HUES64 (cell line): ENCODE results near the gene ARF1. TPM values are rescaled to one million over a fixed set of nuclear protein-coding genes. Genes with fewer than 3 reads are reported as not detected.
A peak's percentile ranks its signal among the peaks of the same experiment; 100 is the strongest.

Experiments
- H3K27ac ChIP-seq: 2 replicates; pipeline ENCODE4 v1.7.0; 2013; ENCODE audit warnings: low read depth, low read length, inconsistent platforms
- H3K27me3 ChIP-seq: 2 replicates; pipeline ENCODE4 v1.6.1; 2013; ENCODE audit warnings: mild to moderate bottlenecking, low read length; ENCODE audit not compliant: insufficient read depth
- H3K36me3 ChIP-seq: 2 replicates; pipeline ENCODE4 v1.6.1; 2013; ENCODE audit warnings: mild to moderate bottlenecking, low read length; ENCODE audit not compliant: insufficient read depth
- H3K4me1 ChIP-seq: 2 replicates; pipeline ENCODE4 v1.6.1; 2013; ENCODE audit warnings: mild to moderate bottlenecking, low read length, moderate library complexity; ENCODE audit not compliant: insufficient read depth
- H3K4me3 ChIP-seq: 2 replicates; pipeline ENCODE4 v1.5.1; 2013; ENCODE audit warnings: mild to moderate bottlenecking, low read length, moderate library complexity
- H3K9ac ChIP-seq: 2 replicates; pipeline ENCODE4 v1.6.1; 2013; ENCODE audit warnings: mild to moderate bottlenecking, low read depth, low read length
- H3K9me3 ChIP-seq: 2 replicates; pipeline ENCODE4 v1.6.1; 2013; ENCODE audit warnings: low read depth, low read length; ENCODE audit not compliant: insufficient read depth
- WGBS: fragments of 150-250, 120-280 bp; methylation state at CpG from one replicate; pipeline ENCODE4 v1.1.7; 2013; ENCODE audit warnings: missing lambda C conversion rate; 5-methylcytosine and 5-hydroxymethylcytosine counted together
- polyA plus RNA-seq, 2 experiments: library from polyadenylated mRNA; stranded (reverse); fragments of 50-300 nt; gene quantifications; one replicate each; pipeline ENCODE4 v1.2.3, GENCODE V29; 2013

The ARF1 gene
- 237 TPM for polyA plus RNA-seq (2013, experiment 1 of 2)
- polyA plus RNA-seq (2013, experiment 2 of 2), result 240 TPM

GRCh38 chr1:228082214-228082917 is at the start of gene ARF1:
Gene ARF1 (plus strand): TSS chr1:228082708. CDS start chr1:228097115, 14,407 bp downstream.
- Histone ChIP-seq H3K27me3 (peaks cover 17% of the 10 kb centered on the region), H3K9me3 (no peaks in the 10 kb centered on the region), H3K36me3 (no peaks in the 10 kb centered on the region; the same call in none of the 2 replicates), H3K4me1 (peaks cover 21% of the 10 kb centered on the region), H3K4me3 (peak within 1 kb of the TSS; percentile 97), H3K9ac (peak within 1 kb of the TSS; percentile 98), H3K27ac (peak within 1 kb of the TSS; percentile 90)
- under 1% methylated on average over 87 of the region's 87 CpGs for WGBS

DNA sequence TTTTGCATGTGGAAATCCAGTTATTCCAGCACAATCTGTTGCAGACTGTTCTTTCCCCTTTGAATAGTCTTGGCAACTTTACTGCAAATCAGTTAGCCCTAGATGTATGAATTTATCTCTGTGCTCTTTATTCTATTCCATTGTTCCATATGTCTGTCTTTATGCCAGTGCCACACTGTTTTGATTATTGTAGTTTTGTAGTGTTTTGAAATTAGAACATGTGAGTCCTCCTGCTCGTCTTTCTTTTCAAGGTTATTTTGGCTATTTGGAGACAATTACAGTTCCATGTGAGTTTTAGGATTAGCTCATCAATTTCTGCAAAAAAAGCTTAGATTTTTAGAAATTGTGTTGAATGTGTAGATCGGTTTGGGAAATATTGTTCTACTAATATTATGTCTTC is 49.1 kb upstream of the ARF1 start:
- Histone ChIP-seq H3K9ac (no peak overlapping the region), H3K4me3 (no peak overlapping the region), H3K36me3 (no peaks in the 10 kb centered on the region), H3K27me3 (peaks cover 36% of the 10 kb centered on the region), H3K4me1 (peaks cover 15% of the 10 kb centered on the region; the same call in 1 of the 2 replicates), H3K9me3 (no peaks in the 10 kb centered on the region; the same call in 1 of the 2 replicates), H3K27ac (no peak overlapping the region)
- WGBS, result 72% methylated on average over 2 of the region's 2 CpGs

- no peaks in the 10 kb centered on the region; the same call in 1 of the 2 replicates for H3K9me3 ChIP-seq
- H3K27me3 ChIP-seq, result peaks cover 54% of the 10 kb centered on the region
- 88% methylated on average over 16 of the region's 16 CpGs for WGBS
Observed at GRCh38 chr1:228034954-228035837, 47.3 kb upstream of the ARF1 start.

DNA sequence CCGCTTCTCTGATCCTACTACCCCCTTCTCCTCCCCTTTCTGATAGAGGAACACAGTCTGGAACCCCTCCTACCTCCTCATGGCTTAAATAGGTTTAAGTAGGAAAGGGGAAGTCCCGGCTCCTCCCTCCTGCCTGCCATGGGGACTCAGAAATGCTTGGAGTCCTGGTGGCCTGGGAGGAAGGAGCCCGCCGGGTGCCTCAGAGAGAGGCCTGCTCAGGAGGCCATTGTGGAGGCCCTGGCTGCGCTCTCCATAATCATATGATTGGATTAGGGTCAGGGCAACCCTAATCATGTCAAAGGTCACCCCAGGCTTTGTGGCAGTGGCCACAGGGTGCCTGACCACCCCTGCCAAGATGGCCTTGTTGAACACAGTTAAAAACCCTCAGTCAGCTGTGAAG is 46.7 kb upstream of the ARF1 start:
- peaks cover 55% of the 10 kb centered on the region for H3K27me3 ChIP-seq
- 65% methylated on average over 4 of the region's 5 CpGs for WGBS

More at GRCh38 chr1:228034954-228035837, 47.3 kb upstream of the ARF1 start:
- no peak overlapping the region for H3K9ac ChIP-seq
- no peaks in the 10 kb centered on the region for H3K36me3 ChIP-seq
- H3K4me3 ChIP-seq, result no peak overlapping the region
- peaks cover 16% of the 10 kb centered on the region; the same call in 1 of the 2 replicates for H3K4me1 ChIP-seq
- H3K27ac ChIP-seq, result no peak overlapping the region

DNA sequence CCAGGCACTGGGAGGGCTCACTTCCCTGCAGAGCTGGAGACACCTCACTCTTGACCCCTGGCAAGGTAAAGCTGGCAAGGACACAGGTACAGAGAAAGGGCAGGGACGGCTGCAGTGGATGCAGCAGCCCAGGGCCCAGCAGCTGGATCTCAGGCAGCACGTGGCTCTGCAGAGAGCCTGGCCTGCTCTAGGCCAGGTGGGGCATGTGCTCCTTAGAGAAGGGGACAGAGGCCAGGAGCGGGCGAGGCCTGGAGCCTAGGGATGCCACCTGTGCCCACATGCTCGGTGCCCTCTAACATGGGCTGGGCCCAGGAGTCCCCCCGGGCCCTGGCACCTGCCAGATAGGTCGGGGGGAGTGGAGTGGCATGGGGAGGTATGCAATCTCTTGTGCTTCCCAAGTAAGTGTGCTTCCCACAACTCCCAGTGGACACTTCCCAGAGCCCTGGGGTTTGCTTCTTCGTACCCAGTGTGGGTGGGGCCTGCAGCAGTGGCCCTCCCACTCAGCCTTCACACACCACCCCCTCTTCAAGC is 45.7 kb upstream of the ARF1 start:
- H3K36me3 ChIP-seq, result no peaks in the 10 kb centered on the region
- H3K9me3 ChIP-seq, result no peaks in the 10 kb centered on the region; the same call in 1 of the 2 replicates
- 74% methylated on average over 8 of the region's 8 CpGs for WGBS
- peaks cover 64% of the 10 kb centered on the region for H3K27me3 ChIP-seq
- peaks cover 16% of the 10 kb centered on the region; the same call in 1 of the 2 replicates for H3K4me1 ChIP-seq
- H3K27ac ChIP-seq, result no peak overlapping the region
- H3K4me3 ChIP-seq, result no peak overlapping the region
- H3K9ac ChIP-seq, result no peak overlapping the region

More for the DNA sequence above, 46.7 kb upstream of the ARF1 start:
- Histone ChIP-seq H3K4me3 (no peak overlapping the region), H3K36me3 (no peaks in the 10 kb centered on the region), H3K9me3 (no peaks in the 10 kb centered on the region; the same call in 1 of the 2 replicates), H3K9ac (no peak overlapping the region), H3K4me1 (peaks cover 16% of the 10 kb centered on the region; the same call in 1 of the 2 replicates), H3K27ac (no peak overlapping the region)

GRCh38 chr1:228037401-228038386 is 44.8 kb upstream of the ARF1 start:
- Histone ChIP-seq H3K36me3 (no peaks in the 10 kb centered on the region), H3K27me3 (peaks cover 71% of the 10 kb centered on the region), H3K9me3 (no peaks in the 10 kb centered on the region; the same call in 1 of the 2 replicates), H3K9ac (peak overlapping the region; percentile 43), H3K4me1 (peaks cover 16% of the 10 kb centered on the region; the same call in 1 of the 2 replicates), H3K4me3 (peak overlapping the region; percentile 53), H3K27ac (peak overlapping the region; percentile 49; the same call in 1 of the 2 replicates)
- WGBS, result 6% methylated on average over 80 of the region's 80 CpGs

- peaks cover 16% of the 10 kb centered on the region; the same call in 1 of the 2 replicates for H3K4me1 ChIP-seq
- H3K9me3 ChIP-seq, result no peaks in the 10 kb centered on the region; the same call in 1 of the 2 replicates
- H3K4me3 ChIP-seq, result peak overlapping the region; percentile 53
- H3K27ac ChIP-seq, result no peak overlapping the region; the same call in 1 of the 2 replicates
- peaks cover 74% of the 10 kb centered on the region for H3K27me3 ChIP-seq
- H3K36me3 ChIP-seq, result no peaks in the 10 kb centered on the region
- 69% methylated on average over 11 of the region's 11 CpGs for WGBS
- peak overlapping the region; percentile 43; the same call in 1 of the 2 replicates for H3K9ac ChIP-seq
Observed at GRCh38 chr1:228038387-228039005, 44.0 kb upstream of the ARF1 start.

GRCh38 chr1:228039006-228039903 is 43.3 kb upstream of the ARF1 start:
- H3K9ac ChIP-seq, result no peak overlapping the region
- no peaks in the 10 kb centered on the region for H3K36me3 ChIP-seq
- peaks cover 16% of the 10 kb centered on the region; the same call in 1 of the 2 replicates for H3K4me1 ChIP-seq
- H3K9me3 ChIP-seq, result no peaks in the 10 kb centered on the region
- WGBS, result 85% methylated on average over 8 of the region's 8 CpGs
- no peak overlapping the region for H3K4me3 ChIP-seq
- peaks cover 79% of the 10 kb centered on the region for H3K27me3 ChIP-seq
- H3K27ac ChIP-seq, result no peak overlapping the region

- Histone ChIP-seq H3K9me3 (no peaks in the 10 kb centered on the region), H3K9ac (no peak overlapping the region), H3K27me3 (peaks cover 86% of the 10 kb centered on the region), H3K4me3 (no peak overlapping the region), H3K27ac (no peak overlapping the region), H3K4me1 (peaks cover 16% of the 10 kb centered on the region; the same call in 1 of the 2 replicates), H3K36me3 (no peaks in the 10 kb centered on the region)
- WGBS, result 89% methylated on average over 3 of the region's 3 CpGs
Observed at GRCh38 chr1:228039986-228040385, 42.5 kb upstream of the ARF1 start.
